Stimulated activated naive CD8-positive, alpha-beta T cell treated with anti-CD3 and anti-CD28 coated beads, Interleukin-15, amount 100 ng/mL, for 72 hours (primary cell): ENCODE data around the gene PGA5.

Experiments used
- ATAC-seq: fragments of 150-1000 bp; cut with Tn5 transposase; 2 replicates; pipeline ENCODE4 v1.10.0; 2021; ENCODE audit warnings: mild to moderate bottlenecking, moderate library complexity
- DNase-seq, 2 donors: peaks; one replicate each; pipeline ENCODE4 v3.0.0; 2021 to 2022
- H3K27ac Mint-ChIP-seq, 2 donors: one replicate each; pipeline ENCODE4 v1.8.0; 2022; ENCODE audit warnings: mild to moderate bottlenecking in 2 of 2, mixed read lengths in 2 of 2, moderate library complexity in 2 of 2
- H3K27me3 Mint-ChIP-seq: one replicate; pipeline ENCODE4 v1.8.0; 2022; ENCODE audit warnings: mixed read lengths
- H3K4me1 Mint-ChIP-seq: one replicate; pipeline ENCODE4 v1.8.0; 2022; ENCODE audit warnings: mild to moderate bottlenecking, mixed read lengths
- H3K4me3 Mint-ChIP-seq, 2 donors: one replicate each; pipeline ENCODE4 v1.8.0; 2022; ENCODE audit warnings: mild to moderate bottlenecking in 2 of 2, mixed read lengths in 2 of 2, moderate library complexity in 1 of 2
- H3K9me3 Mint-ChIP-seq, 2 donors: one replicate each; pipeline ENCODE4 v1.8.0; 2022; ENCODE audit warnings: mixed read lengths in 2 of 2

PGA5 gene

DNA sequence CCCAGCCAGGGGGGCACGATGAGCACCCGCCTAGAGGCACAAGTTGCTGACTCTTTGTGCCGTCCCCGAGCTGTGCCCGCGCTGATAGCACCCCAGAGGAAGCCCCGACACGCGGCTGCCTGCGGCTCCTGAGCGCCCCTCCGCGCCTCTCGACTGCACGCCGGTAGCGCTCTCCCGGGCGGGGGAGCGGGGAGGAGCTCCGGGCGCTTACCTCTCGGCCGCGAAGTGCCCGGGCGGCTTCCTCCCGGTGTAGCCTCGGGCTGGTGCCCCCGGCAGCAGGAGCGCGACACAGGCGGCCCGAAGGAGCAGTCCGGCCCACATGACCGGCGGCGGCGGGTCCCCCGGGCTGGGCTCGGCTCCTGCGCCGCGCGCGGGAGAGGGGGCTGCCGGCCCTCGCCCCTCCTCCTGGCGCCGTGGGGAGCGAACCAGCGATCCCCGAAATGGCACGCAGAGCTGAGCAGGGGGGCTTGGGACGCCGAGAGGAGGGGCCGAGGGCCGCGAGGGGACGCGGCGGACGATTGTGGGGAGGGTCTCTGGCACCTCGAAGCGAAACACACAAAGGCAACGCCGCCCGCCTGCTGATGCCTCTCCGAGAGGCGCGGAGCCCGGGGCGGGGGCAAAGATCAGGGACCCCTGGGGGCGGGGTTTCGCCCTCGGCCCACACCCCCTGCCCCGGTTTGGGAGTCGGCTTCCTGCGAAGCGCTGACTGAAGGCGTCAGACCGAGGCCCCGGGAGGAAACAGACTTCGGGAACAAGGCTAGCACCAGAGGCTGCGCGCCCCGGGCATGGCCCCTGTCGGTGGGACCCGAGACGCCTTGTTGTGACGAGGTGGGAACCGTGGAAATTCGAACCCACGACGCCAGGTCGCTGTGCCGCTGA, 54.0 kb downstream of the PGA5 start, which contains the start of gene VWCE:
Gene VWCE (minus strand): TSS at position 600 of the 879 bp plus-strand sequence. CDS start 279 bp downstream, at position 321.
- peaks cover 8% of the 10 kb centered on the region for H3K27me3 Mint-ChIP-seq
- H3K27ac Mint-ChIP-seq = peak within 1 kb of the TSS; percentile 85 to 97
- DNase-seq = peak; percentile 82 to 85

DNA sequence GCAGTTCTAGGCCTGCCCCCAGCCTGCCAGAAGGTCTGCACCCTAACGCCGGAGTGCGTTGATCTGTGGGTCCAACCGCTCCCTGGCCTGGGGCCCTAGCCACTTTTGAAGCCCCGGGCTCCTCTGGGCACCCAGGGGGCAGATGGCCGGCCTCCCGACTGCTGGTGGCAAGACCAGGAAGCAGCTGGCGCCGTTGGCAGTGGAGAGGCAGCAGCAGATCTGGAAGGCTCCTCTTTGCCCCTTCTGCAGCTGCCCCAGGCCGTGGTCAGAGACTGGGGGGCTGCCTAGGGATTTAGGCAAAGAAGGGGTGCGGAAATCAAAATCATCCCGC, 54.6 kb downstream of the PGA5 start:
- no peaks in the 10 kb centered on the region for H3K9me3 Mint-ChIP-seq
- H3K27ac Mint-ChIP-seq = no peak overlapping the region
- H3K27me3 Mint-ChIP-seq = peaks cover 8% of the 10 kb centered on the region
- no peak for DNase-seq
- H3K4me3 Mint-ChIP-seq = peak overlapping the region; percentile 92 to 99
- ATAC-seq = no peak
- H3K4me1 Mint-ChIP-seq = peaks cover 58% of the 10 kb centered on the region

More for the DNA sequence above, 54.0 kb downstream of the PGA5 start, which contains the start of gene VWCE:
- peak; percentile 89 for ATAC-seq
- peak within 1 kb of the TSS; percentile 92 to 99 for H3K4me3 Mint-ChIP-seq
- H3K4me1 Mint-ChIP-seq = peaks cover 53% of the 10 kb centered on the region
- no peaks in the 10 kb centered on the region for H3K9me3 Mint-ChIP-seq

DNA sequence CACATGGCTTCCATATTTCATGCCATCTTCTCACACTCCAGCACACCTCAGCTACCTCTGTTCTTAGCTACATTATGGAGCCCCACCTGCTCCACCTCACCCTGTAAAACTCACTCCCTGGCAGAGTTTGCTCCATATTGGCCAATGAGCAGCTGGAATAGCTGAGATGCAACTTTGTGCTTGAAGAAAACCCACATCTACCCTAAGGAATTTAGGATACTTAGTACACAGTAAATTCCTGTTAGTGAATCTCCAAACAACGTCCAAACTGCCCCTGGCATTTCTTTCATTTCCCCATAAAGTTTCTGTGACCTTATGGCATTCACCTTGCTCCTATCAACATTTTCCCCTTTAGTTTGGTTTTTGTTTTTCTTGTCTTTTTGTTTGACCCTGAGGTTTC, 56.4 kb downstream of the PGA5 start:
- no peak for ATAC-seq
- no peak for DNase-seq
- Mint-ChIP-seq H3K9me3 (no peaks in the 10 kb centered on the region), H3K4me1 (peaks cover 54% of the 10 kb centered on the region), H3K27me3 (peaks cover 5% of the 10 kb centered on the region), H3K4me3 (peak overlapping the region; percentile 29 to 41), H3K27ac (peak overlapping the region in 1 of 2 donors; percentile 57)

DNA sequence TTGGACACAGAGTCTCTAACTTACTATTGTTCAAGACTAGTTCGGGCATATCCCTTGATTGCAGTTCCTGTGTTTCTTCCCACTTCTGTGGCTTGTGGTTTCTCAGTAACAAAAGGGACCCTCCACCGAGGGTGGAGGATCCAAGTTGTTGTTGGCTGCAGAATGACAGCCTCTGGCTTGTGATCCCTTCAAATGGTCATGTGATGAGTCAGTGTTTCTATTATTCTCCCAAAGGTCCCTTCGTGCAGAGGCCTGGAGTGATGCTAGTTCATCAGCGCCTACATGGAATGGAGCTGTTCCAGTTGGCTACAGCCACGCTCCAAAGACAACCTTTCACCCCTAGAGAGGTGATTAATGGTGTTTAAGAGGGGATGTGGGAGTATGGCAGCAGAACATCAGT, 56.8 kb downstream of the PGA5 start:
- no peak for DNase-seq
- peak overlapping the region; percentile 29 to 41 for H3K4me3 Mint-ChIP-seq

DNA sequence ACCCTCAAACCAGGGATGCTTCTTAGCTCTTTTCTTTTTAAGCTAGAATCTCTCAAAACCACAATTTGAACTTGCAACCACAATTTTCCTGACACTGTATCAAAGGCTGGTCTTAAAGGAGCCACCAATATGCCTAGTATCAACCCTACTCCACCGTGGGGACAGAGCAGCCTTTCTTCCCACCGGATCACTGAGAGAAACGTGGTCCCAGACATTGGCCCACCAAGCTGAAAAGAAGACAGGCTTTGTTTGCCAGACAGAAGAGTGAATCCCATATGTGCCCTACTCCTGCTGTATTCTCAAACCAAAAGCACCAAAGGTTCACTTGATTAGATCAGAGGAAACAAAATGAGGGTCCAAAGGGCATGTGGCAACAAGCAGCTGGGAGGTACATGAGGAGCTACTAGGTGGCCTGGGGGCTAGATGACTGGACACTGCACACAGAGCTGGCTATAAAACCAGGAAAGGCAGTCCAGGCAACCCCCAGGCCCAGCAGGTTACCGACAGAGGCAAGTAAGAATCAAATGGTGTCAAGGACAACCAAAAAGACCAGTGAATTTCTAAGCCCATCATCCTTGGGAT, 57.8 kb downstream of the PGA5 start:
- H3K27me3 Mint-ChIP-seq = no peaks in the 10 kb centered on the region
- H3K9me3 Mint-ChIP-seq = no peaks in the 10 kb centered on the region
- ATAC-seq (no peak), DNase-seq (no peak)
- peak overlapping the region; percentile 64 to 90 for H3K27ac Mint-ChIP-seq
- H3K4me3 Mint-ChIP-seq = peak overlapping the region in 1 of 2 donors; percentile 41
- H3K4me1 Mint-ChIP-seq = peaks cover 42% of the 10 kb centered on the region

More for the DNA sequence above, 56.8 kb downstream of the PGA5 start:
- Mint-ChIP-seq H3K9me3 (no peaks in the 10 kb centered on the region), H3K4me1 (peaks cover 50% of the 10 kb centered on the region), H3K27ac (peak overlapping the region in 1 of 2 donors; percentile 57), H3K27me3 (peaks cover 1% of the 10 kb centered on the region)
- ATAC-seq = no peak
